ENCODE results near the gene ARHGAP20.

Gene ARHGAP20, protein sequence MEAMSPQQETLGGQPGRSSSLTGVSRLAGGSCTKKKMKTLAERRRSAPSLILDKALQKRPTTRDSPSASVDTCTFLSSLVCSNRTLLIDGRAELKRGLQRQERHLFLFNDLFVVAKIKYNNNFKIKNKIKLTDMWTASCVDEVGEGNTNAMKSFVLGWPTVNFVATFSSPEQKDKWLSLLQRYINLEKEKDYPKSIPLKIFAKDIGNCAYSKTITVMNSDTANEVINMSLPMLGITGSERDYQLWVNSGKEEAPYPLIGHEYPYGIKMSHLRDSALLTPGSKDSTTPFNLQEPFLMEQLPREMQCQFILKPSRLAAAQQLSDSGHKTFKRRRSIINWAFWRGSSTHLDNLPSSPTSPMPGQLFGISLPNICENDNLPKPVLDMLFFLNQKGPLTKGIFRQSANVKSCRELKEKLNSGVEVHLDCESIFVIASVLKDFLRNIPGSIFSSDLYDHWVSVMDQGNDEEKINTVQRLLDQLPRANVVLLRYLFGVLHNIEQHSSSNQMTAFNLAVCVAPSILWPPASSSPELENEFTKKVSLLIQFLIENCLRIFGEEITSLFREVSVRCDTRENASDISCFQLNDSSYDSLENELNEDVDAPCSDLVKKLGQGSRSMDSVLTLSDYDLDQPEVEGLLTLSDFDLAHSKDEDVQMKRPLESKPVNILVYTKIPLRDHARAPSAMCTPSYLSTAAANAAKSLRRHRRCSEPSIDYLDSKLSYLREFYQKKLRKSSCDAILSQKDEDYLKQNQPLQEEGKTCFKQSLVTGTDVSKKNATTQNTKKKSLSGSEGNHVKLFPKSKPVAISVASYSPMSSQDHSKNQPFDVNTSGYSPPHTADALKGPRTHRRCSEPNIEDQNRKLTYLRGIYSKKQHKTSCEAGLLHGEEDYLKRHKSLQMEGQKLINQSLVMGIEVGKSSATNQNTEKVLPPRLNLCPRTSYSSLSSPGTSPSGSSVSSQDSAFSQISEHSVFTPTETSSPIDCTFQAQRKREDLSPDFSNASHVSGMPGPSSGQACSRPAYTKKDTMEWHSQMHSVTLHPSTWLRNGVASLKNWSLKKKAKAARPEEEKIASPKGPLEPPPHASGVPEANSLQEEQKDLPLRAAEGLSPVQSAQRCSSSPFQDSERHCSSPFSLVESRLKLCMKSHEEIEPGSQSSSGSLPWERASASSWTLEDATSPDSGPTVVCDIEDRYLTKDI

DNA sequence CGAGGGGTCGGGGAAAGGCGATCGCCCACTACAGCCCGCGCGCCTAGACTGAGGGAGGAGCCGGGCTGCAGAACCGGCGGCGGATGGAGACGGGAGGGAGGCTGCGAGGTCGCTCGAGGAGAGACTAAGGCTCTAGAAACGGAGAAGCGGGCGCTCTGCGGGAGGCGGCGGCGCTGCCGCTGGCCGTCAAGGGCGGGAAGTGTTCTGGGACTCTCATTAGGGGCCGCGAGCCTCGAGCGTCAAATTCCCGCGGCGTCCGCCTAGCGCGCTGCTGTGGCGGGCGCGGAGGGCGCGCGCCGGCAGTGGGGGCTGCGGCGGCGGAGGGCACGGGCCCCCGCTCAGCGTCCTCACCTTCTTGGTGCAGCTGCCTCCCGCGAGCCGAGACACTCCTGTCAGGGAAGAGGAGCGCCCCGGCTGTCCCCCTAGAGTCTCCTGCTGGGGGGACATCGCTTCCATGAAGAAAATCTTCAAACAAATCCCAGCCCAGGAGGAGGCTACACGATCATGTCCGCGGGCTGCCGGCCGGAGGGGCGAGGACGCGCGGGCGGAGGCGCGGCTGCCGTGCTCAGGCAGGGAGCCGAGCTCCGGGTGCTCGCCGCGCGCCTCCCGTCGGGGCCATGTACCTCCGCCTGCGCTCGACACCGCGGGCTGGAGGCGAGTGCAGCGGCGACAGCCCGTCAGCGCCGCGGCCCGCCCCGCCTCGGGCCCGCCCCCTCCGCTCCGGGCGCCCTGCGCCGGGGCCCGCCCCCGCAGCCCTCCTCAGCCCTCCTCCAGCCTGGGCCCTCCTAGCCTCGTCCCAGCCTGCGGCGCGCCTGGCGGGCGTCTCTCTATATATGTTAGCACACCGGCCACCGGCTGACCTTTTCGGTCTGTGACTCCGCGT lies at the start of gene ARHGAP20:
TSS of gene ARHGAP20 (minus strand) at position 662 of the 883 bp plus-strand sequence. CDS start at position 456, 206 bp downstream.
- Mint-ChIP-seq H3K4me1 (ENCODE audit: low read depth) (peaks cover 15% of the 10 kb centered on the region), H3K27ac (no peak within 1 kb of the TSS)

DNA sequence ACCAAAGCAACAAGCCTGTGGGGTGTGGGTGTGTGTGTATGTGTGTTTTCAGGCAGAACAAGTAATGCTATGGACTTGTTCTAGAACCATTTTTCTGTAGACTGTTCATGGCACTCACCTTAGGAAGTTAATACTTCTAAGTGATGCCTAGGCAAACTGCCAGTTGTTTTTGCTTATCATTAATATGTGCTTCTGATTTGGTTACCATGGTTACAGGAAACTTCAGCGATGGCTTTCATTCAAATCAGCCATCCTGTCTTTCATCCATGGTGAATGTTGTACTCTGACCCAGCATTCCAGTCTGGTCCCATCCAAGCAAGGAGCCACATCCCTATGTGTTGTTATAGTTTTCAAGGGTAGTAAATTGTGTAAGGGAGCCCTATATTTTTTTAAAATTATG lies 49.8 kb upstream of the ARHGAP20 start:
- Mint-ChIP-seq H3K4me3 (no peak overlapping the region), H3K4me1 (ENCODE audit: low read depth) (no peaks in the 10 kb centered on the region), H3K9me3 (ENCODE audit: low read depth) (no peaks in the 10 kb centered on the region), H3K27ac (no peak overlapping the region), H3K36me3 (no peaks in the 10 kb centered on the region), H3K27me3 (peaks cover 17% of the 10 kb centered on the region)

More for the DNA sequence above, at the start of gene ARHGAP20:
- H3K36me3 Mint-ChIP-seq, result no peaks in the 10 kb centered on the region
- peak within 1 kb of the TSS; percentile 68 for H3K4me3 Mint-ChIP-seq
- no peaks in the 10 kb centered on the region for H3K9me3 Mint-ChIP-seq (ENCODE audit: low read depth)
- peaks cover 51% of the 10 kb centered on the region for H3K27me3 Mint-ChIP-seq

DNA sequence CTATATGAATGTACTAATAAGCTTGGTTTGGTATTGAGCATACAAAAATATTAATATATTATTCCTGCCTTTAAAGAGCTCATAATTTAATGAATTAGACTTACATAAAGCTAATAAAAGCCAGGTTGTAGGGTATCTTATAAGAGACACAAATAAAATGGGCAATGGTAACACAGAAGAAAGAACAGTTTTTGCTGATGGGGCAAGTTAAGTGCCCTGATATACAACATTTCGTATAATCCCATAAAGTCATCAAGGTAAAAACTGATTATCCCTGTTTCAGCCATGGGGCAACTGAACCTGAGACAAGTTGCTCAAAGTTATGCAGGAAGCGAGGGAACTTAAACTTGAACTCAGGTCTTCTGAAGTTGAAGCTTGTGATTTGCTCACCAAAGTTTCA lies 48.9 kb upstream of the ARHGAP20 start:
- H3K27ac Mint-ChIP-seq, result no peak overlapping the region
- H3K4me3 Mint-ChIP-seq, result no peak overlapping the region
- peaks cover 11% of the 10 kb centered on the region for H3K27me3 Mint-ChIP-seq
- H3K9me3 Mint-ChIP-seq (ENCODE audit: low read depth), result no peaks in the 10 kb centered on the region
- no peaks in the 10 kb centered on the region for H3K36me3 Mint-ChIP-seq
- no peaks in the 10 kb centered on the region for H3K4me1 Mint-ChIP-seq (ENCODE audit: low read depth)

DNA sequence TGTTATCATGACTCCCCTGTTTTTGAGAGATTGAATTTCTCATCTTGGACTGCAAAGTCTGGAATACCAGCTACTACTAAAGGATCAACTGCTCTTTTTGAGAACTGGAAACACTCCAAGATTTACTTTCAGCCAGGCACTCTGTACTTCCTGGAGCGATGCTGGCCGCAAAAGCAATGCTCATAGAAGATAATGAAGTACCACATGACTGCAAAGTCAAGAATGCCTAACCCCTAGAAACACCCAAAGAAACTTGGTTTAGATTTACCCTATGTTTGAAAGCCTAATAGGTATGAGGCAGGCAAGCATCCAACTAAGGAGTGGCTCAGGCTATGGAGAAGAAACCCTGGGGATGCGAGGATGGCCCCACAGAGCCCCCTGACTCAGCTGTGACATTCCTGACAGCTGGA lies 47.7 kb upstream of the ARHGAP20 start:
- no peaks in the 10 kb centered on the region for H3K9me3 Mint-ChIP-seq (ENCODE audit: low read depth)
- no peak overlapping the region for H3K4me3 Mint-ChIP-seq
- H3K27ac Mint-ChIP-seq, result no peak overlapping the region
- H3K27me3 Mint-ChIP-seq, result peaks cover 7% of the 10 kb centered on the region
- no peaks in the 10 kb centered on the region for H3K36me3 Mint-ChIP-seq
- no peaks in the 10 kb centered on the region for H3K4me1 Mint-ChIP-seq (ENCODE audit: low read depth)

DNA sequence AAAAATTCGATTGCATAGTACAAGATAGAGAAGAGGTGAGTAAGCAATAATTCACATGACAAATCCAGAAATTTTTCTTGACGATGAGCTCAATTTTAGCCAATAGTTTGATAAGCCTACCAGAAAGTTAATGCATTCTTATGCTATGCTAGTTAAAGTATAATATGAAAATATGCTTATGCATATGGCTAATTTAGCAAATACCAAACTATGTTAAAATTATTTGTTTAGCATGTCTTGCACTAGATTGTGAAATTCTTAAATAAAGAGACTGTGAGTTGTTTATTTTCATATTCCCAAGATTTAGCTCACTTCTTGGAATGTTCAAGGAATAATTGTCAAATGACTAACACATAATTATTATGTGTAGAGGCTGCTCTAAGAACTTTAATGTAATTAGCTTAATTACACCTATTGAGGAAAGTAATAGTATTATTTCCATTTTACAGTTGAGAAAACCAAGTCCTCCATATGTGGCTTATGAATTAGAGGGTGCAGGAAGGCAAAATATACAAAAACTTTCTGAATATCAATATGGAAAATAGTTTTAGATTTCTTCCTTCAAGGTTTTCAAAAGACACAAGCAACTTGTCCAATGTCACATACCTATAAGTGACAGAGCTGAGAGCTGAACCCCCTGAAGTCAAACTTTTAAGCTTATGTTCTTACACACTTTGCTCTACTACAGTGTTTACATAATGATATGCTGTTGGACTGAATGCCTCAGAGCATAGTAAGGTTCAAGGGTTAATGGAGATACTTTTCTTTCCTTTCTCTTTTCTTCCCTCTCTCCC lies 45.9 kb upstream of the ARHGAP20 start:
- peaks cover 3% of the 10 kb centered on the region for H3K27me3 Mint-ChIP-seq

DNA sequence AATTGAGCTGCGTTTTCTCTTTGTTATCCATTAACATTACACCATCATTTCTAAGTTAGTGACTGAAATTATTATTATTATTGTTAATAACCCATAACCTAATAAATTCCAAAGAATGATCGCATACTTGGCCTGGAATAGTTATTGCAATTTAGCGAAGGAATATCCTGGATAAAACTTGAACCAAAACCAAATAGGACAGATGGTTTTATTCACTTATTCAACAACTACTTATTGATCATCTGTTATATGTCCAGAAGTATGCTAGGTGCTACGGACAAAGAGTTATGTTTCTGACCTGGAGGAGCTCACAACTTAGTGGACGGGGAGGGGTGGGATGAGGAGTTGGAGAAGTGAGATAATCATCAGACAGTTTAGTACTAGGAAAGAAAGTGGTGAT lies 44.8 kb upstream of the ARHGAP20 start:
- peaks cover 13% of the 10 kb centered on the region for H3K9me3 Mint-ChIP-seq (ENCODE audit: low read depth)

More for the DNA sequence above, 45.9 kb upstream of the ARHGAP20 start:
- Mint-ChIP-seq H3K36me3 (peaks cover under 1% of the 10 kb centered on the region), H3K4me3 (no peak overlapping the region), H3K9me3 (ENCODE audit: low read depth) (peaks cover 3% of the 10 kb centered on the region), H3K27ac (no peak overlapping the region), H3K4me1 (ENCODE audit: low read depth) (no peaks in the 10 kb centered on the region)

DNA sequence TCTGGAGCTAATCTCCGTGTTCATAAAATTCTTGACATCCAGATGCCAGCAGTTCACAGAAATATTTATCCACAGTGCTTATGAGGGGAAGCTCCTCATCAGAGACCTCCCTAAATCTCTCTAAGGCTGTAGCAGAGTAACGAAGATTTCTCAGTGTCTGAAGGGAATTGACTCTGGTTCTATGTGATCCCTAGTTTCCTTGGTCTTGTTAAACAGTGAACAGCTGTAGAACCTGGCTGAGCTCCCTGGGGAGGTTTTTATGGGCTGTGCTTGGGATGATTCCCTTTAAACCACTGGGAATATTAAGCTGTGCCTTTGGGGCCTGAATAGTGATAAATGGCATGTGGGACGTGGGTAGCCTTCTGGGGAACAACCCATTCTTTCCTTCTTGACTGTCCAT lies 43.7 kb upstream of the ARHGAP20 start:
- H3K27me3 Mint-ChIP-seq, result peaks cover 5% of the 10 kb centered on the region

More for the DNA sequence above, 44.8 kb upstream of the ARHGAP20 start:
- Mint-ChIP-seq H3K27ac (no peak overlapping the region), H3K4me3 (no peak overlapping the region), H3K4me1 (ENCODE audit: low read depth) (no peaks in the 10 kb centered on the region), H3K27me3 (peaks cover 3% of the 10 kb centered on the region), H3K36me3 (peaks cover 2% of the 10 kb centered on the region)

DNA sequence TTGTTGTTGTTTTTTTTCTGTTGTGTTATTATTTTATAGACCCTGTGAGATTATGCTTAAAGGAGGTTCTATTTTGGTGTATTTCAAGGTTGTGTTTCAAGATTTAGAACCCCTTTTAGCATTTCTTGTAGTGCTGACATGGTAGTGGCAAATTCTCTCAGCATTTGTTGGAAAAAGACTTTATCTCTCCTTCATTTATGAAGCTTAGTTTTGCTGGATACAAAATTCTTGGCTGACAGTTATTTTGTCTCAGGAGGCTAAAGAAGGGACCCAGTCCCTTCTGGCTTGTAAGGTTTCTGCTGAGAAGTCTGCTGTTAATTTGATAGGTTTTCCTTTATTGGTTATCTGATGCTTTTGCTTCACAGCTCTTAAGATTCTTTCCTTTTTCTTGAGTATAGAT lies 40.7 kb upstream of the ARHGAP20 start:
- Mint-ChIP-seq H3K4me3 (no peak overlapping the region), H3K9me3 (ENCODE audit: low read depth) (peaks cover 14% of the 10 kb centered on the region), H3K27ac (no peak overlapping the region), H3K36me3 (peaks cover 2% of the 10 kb centered on the region), H3K27me3 (peaks cover 3% of the 10 kb centered on the region), H3K4me1 (ENCODE audit: low read depth) (no peaks in the 10 kb centered on the region)

More for the DNA sequence above, 43.7 kb upstream of the ARHGAP20 start:
- H3K36me3 Mint-ChIP-seq, result peaks cover 2% of the 10 kb centered on the region
- no peak overlapping the region for H3K27ac Mint-ChIP-seq
- peaks cover 14% of the 10 kb centered on the region for H3K9me3 Mint-ChIP-seq (ENCODE audit: low read depth)
- H3K4me1 Mint-ChIP-seq (ENCODE audit: low read depth), result no peaks in the 10 kb centered on the region
- no peak overlapping the region for H3K4me3 Mint-ChIP-seq

DNA sequence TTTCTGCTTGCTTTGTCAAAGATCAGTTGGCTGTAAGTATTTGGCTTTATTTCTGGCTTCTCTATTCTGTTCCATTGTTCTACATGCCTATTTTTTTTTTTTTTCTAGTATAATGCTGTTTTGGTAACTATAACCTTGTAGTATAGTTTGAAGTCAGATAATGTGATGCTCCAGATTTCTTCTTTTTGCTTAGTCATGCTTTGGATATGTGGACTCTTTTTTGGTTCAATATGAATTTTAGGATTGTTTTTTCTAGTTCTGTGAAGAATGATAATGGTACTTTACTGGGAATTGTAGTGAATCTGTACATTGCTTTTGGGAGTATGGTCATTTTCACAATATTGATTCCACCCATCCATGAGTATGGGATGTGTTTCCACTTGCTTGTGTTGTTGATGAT lies 37.9 kb upstream of the ARHGAP20 start:
- Mint-ChIP-seq H3K27me3 (peaks cover 1% of the 10 kb centered on the region), H3K36me3 (peaks cover 2% of the 10 kb centered on the region), H3K4me3 (no peak overlapping the region), H3K4me1 (ENCODE audit: low read depth) (no peaks in the 10 kb centered on the region), H3K9me3 (ENCODE audit: low read depth) (peaks cover 14% of the 10 kb centered on the region), H3K27ac (no peak overlapping the region)

DNA sequence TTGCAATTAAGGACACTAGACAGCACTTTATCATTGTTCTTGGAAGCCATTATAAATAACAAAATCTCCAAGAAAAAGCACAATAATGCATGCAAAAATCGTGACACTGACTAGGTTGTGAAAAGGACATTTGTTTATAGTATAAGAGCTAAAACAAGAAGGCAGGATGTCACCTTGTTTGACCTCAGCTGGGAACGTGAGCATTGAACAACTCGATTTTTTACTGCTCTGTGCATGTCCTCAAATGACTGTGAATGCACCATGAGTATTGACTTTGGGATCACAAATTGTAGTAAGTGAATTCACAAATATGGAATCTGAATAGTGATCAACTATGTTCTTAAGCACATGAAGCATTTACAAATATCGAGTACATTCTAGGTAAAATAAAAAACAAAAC lies 35.3 kb upstream of the ARHGAP20 start:
- H3K4me3 Mint-ChIP-seq, result no peak overlapping the region
- peaks cover 1% of the 10 kb centered on the region for H3K27me3 Mint-ChIP-seq
- no peaks in the 10 kb centered on the region for H3K4me1 Mint-ChIP-seq (ENCODE audit: low read depth)
- no peaks in the 10 kb centered on the region for H3K36me3 Mint-ChIP-seq
- H3K9me3 Mint-ChIP-seq (ENCODE audit: low read depth), result peaks cover 6% of the 10 kb centered on the region
- no peak overlapping the region for H3K27ac Mint-ChIP-seq

DNA sequence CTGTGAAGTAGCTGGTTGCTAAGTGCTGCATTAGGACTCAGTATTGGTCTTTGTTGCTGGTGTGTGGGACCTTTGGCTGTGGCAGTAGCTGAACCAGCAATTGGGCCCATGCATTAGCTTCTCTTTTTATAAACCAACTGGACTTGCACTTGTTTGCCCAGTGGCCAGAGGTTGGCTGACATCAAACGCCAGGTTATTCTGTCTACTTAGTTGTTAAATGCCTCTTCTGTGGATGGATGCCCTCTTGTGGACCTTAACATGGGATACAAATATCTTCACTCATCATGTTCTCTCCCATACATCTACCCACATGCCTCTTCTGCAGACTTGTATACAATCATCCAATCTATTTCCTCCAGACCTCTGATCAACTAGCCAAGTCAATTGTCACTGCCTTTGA lies 26.4 kb upstream of the ARHGAP20 start:
- no peaks in the 10 kb centered on the region for H3K36me3 Mint-ChIP-seq

DNA sequence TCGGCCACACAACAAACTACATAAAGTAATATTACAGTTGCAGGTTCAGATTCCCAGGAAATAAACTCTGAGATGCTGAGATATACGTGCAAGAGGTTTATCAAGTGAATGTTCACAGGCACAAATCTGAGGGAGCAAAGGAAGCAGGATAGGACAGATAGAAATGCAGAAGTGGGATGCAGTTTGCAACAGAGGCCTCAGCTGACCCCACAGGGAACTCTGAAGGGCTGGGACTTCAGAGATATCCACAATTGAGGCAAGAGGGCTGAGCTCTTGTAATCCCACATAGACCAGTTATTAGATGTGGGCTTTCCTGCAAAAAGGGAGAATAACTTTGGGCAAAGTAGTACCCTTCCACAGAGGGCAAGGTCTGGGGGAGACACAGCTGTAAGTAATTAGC lies 25.4 kb upstream of the ARHGAP20 start:
- Mint-ChIP-seq H3K9me3 (ENCODE audit: low read depth) (no peaks in the 10 kb centered on the region), H3K27ac (no peak overlapping the region), H3K4me3 (no peak overlapping the region), H3K27me3 (peaks cover 3% of the 10 kb centered on the region), H3K4me1 (ENCODE audit: low read depth) (no peaks in the 10 kb centered on the region), H3K36me3 (no peaks in the 10 kb centered on the region)

More for the DNA sequence above, 26.4 kb upstream of the ARHGAP20 start:
- Mint-ChIP-seq H3K9me3 (ENCODE audit: low read depth) (no peaks in the 10 kb centered on the region), H3K27ac (no peak overlapping the region), H3K4me3 (no peak overlapping the region), H3K27me3 (peaks cover 3% of the 10 kb centered on the region), H3K4me1 (ENCODE audit: low read depth) (no peaks in the 10 kb centered on the region)

DNA sequence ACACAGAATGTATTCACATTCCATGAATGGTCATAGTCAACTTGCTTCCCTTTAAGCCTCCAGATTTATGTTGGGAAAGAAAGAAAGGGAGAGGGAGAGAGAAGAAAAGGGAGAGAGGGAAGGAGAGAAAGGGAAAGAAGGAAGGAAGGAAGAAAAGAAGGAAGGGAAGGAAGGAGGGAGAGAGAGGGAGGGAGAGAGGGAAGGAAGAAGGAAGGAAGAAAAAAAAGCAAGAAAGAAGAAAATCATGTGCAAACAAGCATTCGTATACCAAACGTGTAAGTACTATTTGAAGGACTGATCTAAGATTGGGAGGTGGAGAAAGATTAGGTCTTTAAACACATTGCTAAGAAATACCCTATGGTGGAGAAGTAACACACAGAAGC lies 23.9 kb upstream of the ARHGAP20 start:
- no peak overlapping the region for H3K4me3 Mint-ChIP-seq

More for the DNA sequence above, 23.9 kb upstream of the ARHGAP20 start:
- H3K9me3 Mint-ChIP-seq (ENCODE audit: low read depth), result no peaks in the 10 kb centered on the region
- H3K27ac Mint-ChIP-seq, result no peak overlapping the region
- no peaks in the 10 kb centered on the region for H3K4me1 Mint-ChIP-seq (ENCODE audit: low read depth)
- no peaks in the 10 kb centered on the region for H3K36me3 Mint-ChIP-seq
- peaks cover 4% of the 10 kb centered on the region for H3K27me3 Mint-ChIP-seq
